Activated CD4-positive, alpha-beta T cell treated with anti-CD3 and anti-CD28 coated beads for 24 hours (primary cell): ENCODE measurements around the gene CCL15.
"Not testable (repeated sequence)": the region's sequence is repeated elsewhere in the genome, so short reads cannot be mapped to it uniquely, and the experiment has no call there.

Source experiments
- DNase-seq, 2 donors: peaks; one replicate each; pipeline ENCODE4 v3.0.0-alpha.2; 2020; ENCODE audit warnings: low read depth in 2 of 2

Gene CCL15

DNA sequence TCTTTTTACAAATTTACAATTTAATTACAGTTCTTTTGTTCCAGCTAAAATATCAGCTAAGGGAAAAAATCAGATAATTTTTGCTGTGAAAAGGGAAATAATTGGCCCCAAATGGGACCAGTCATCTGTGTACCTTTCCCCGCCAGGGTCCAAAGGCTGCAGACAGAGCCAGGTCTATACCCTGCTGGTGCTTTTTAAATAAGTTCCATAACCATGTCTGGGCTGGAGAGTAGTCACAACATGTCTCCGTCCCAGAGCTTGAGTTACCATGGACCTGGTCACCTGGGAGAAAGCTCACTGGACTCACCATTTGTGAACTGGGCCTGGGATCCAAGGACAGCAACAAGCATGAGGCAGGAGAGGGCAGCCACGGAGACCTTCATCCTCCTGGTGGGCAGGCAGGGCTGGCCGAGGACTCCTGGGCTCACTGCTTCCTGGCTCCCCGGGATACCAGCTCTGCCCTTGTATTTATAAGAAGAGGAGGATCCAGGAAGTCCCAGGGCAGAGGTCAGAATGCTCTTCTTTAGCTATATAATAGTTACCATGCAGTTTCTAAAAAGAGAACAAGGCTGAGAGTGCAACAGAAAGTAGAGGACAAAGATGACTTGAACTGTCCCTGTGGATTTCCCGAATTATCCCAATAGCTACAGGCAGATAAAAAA, at the start of gene CCL15:
Gene CCL15 (minus strand): TSS at position 444 of the 662 bp plus-strand sequence. CDS start 61 bp downstream, at position 383.
- DNase-seq: no peak

DNA sequence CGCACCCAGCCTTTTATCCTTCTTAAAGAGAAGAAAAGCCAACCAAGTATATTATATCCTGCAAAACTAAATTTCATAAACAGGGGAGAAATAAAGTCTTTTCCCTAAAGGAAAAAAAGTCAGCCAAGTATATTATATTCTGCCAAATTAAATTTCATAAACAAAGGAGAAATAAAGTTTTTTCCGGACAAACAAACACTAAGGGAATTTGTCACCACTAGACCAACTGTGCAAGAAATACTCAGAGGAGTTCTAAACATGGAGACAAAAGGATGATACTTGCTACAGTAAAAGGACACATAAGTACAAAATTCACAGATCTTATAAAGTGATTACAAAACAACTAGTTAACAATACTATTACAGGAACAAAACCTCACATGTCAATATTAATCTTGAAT, 48.3 kb upstream of the CCL15 start:
- no peak for DNase-seq

DNA sequence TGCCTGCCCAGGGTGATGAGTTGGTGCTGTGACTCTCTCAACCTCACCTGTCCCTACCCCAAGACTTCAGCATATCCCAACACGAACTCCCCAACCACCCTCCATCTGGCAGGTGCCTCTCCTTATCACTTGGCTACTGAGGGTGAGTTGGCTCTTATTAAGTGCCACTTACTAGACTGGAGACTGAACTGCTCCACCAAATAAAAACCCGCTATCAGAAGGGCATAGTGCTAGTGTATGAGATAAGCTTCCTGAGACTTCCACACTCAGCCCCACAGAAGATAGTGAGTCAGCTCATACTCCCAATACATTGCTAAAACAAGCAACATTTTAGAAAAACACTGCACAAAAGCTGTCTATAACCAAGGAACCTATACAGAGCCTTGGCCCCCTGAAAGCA, 46.7 kb upstream of the CCL15 start:
- no peak for DNase-seq

- no peak for DNase-seq
These were observed 34.9 kb upstream of the CCL15 start for GRCh38 chr17:36036235-36036634.

GRCh38 chr17:36034127-36034526, 32.8 kb upstream of the CCL15 start:
- DNase-seq: no peak

GRCh38 chr17:36030956-36031355, 29.6 kb upstream of the CCL15 start:
- DNase-seq: no peak

GRCh38 chr17:36027761-36028160, 26.4 kb upstream of the CCL15 start:
- DNase-seq: no peak

DNA sequence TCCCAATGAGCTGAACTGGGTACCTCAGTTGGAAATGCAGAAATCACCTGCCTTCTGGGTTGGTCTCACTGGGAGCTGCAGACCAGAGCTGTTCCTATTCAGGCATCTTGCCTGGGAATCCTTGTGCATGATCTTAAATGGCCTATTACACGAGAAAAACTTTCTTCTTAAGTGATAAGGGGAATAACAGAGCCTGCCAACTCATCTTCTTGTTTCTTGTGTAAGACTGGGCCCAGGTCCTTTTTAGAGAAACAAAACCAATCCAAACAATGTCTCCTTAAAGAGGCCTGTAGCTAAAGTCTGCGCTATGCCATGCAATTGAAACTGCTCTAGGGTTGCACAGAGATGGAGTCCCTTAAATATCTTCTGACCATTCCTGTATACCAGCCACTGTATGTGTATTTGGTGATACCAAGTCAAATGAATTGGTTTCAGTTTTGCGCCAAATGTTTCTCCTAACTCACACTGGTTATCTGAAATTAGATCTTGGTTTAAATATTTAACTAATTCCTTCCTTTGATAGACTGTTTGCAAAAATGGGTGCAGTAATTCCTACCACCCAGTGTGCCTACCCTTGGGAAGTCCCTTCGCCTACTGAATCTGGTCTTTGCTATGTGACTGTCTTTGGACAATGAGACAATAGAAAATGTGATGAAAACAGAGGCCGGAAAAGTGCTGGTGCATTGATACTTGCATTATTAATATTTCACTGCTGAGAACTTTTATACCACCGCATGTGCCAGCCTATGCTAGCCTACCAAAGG, 22.9 kb upstream of the CCL15 start:
- DNase-seq: no peak

- no peak for DNase-seq
These were observed 18.1 kb upstream of the CCL15 start for GRCh38 chr17:36019423-36019822.

GRCh38 chr17:36017799-36018198, 16.4 kb upstream of the CCL15 start, which contains the start of gene CCL23:
TSS of gene CCL23 (minus strand) at chr17:36017972. CDS start at chr17:36017897, 75 bp downstream.
- no peak for DNase-seq

- no peak for DNase-seq
These were observed 15.2 kb upstream of the CCL15 start for GRCh38 chr17:36016555-36016954.

- not testable (repeated sequence) for DNase-seq
These were observed 14.5 kb upstream of the CCL15 start for GRCh38 chr17:36015895-36016294.

- DNase-seq: no peak
These were observed 13.6 kb upstream of the CCL15 start for GRCh38 chr17:36014946-36015345.

DNA sequence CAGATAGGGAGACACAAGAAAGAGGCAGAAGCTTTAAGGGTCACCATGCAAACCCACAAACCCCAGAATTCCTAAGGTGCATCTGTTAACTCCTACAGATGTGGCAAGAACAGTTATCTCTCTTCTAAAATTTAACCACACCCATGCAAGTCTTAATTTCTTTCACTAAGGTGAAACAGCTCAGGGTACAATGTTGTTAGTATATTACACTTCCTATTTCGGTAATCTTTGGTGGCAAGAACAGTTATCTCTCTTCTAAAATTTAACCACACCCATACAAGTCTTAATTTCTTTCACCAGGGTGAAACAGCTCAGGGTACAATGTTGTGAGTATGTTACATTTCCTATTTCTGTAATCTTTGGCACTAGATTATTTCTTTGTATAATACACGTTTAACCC, 9.8 kb upstream of the CCL15 start:
- DNase-seq: no peak

DNA sequence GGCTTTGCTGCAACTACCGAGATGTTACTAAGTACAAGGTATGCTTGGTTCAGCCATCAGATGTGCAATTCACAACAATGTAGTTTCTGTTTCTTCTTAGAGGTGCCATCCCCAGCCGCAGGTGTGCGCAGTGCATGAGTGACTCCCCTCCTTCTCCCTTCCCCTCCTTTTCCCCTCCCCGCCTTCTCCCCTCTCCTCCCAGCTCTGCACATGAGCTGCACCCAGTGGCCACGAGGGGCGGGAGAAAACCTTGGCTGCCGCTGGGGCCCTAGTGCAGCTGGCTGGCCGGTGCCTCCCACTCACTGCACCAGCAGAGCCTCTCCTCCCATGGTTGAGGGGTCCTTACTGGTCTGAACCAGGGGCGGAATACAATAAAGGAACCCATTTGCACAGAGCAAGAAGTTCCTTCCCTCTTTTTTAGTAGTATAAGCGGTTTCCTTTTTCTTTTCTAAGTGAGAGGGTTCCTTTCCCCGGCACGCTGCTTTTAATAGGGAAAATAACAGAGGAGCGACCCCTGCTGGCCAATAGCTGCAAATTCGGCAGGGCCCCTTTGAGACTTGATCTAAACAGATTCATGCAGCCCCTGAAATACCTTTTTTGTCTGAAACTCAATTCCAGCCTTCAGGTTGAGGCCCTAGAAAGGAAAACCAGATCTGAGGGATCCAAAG, 7.8 kb upstream of the CCL15 start:
- no peak for DNase-seq

DNA sequence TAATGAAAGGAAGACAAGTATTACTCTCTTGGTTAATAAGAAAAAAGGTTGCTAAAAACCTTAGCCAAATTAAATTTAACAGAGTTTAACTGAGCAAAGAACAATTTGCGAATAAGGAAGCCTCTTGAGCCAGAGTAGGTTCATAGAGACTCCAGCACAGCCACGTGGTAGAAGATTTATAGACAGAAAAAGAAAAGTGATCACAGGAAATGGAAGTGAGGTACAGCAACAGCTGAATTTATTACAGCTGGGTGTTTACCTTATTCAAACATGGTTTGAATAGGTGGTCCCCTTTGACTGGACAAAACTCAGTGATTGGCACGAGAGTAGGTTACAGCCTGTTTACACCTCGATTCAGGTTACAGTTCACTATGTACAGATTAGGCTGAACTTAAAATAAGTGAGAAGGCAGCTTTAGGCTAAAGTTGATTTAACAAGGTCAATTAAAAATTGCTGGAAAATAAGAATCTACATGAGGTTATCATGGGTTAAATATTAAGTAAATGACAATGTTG, 3.3 kb upstream of the CCL15 start:
- DNase-seq: no peak

GRCh38 chr17:36002631-36003030, 1.3 kb upstream of the CCL15 start:
- no peak for DNase-seq

- DNase-seq: no peak
These were observed 680 bp upstream of the CCL15 start for GRCh38 chr17:36001862-36002603.

GRCh38 chr17:36000732-36001109, 632 bp downstream of the CCL15 start:
- DNase-seq: no peak

- no peak for DNase-seq
These were observed 2.6 kb downstream of the CCL15 start for GRCh38 chr17:35998756-35999155.

GRCh38 chr17:35998018-35998545, 3.3 kb downstream of the CCL15 start:
- no peak for DNase-seq

- not testable (repeated sequence) for DNase-seq
These were observed 6.0 kb downstream of the CCL15 start for GRCh38 chr17:35995346-35995745.
